Measurements from ENCODE around the gene SHC2. TPM values are rescaled to one million over a fixed set of nuclear protein-coding genes. Genes with fewer than 3 reads are reported as not detected.

SHC2 gene
- total and polyA plus RNA-seq, 2 of the 8 experiments (the other 6 are each of a cell fraction or from before 2014, with no cell fraction given), result 4.4 to 7.3 TPM

DNA sequence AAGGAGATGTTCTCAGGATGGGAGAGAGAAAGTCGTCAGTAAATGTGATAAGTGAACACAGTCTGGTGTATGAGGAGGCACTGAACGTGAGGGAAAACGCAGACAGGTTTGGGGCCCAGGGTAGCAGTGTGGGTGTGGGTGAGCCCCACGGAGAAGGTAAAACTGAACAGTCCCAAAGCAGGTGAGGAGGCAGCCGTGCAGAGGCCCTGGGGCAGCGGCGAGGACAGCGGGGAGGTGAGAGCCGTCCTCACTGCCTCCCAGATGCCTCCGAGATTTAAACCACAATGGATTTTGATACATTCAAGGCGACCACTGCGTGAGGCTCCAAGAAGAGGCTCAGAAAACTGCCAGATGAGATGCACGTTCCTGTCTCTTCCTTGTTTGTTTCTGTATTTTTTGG lies 14.5 kb upstream of the SHC2 start:
- DNase-seq (ENCODE audit: low read depth in 1 of 2, low spot score in 2 of 2) (no peak), FAIRE-seq (no peak)
- Histone ChIP-seq H3K23ac (ENCODE audit: insufficient read length) (no peak overlapping the region), H3K56ac (replicated peaks; ENCODE audit: insufficient read length, low read depth, low read length) (no peak overlapping the region), H2BK20ac (ENCODE audit: low read length) (no peak overlapping the region), H3K79me1 (ENCODE audit: low read depth, low read length) (no peaks in the 10 kb centered on the region), H3K79me2 (ENCODE audit: control insufficient read depth in 1 of 2, insufficient read depth in 2 of 2, low read length in 2 of 2) (no peaks in the 10 kb centered on the region), H3K4ac (replicated peaks; ENCODE audit: insufficient read length, low read depth, low read length) (peak overlapping the region; percentile 4), H4K5ac (ENCODE audit: insufficient read length, low read depth, low read length) (no peak overlapping the region), H3K4me2 (ENCODE audit: insufficient read depth in 1 of 2, low read depth in 2 of 2, low read length in 2 of 2) (no peak overlapping the region), H2BK120ac (replicated peaks; ENCODE audit: low read depth, low read length) (no peak overlapping the region), H3K36me3 (ENCODE audit: control insufficient read depth in 2 of 4, insufficient read depth in 4 of 4, low read length in 3 of 4) (no peaks in the 10 kb centered on the region), H3K14ac (ENCODE audit: insufficient read length) (no peak overlapping the region), H2BK15ac (ENCODE audit: low read length) (no peak overlapping the region), H2BK12ac (ENCODE audit: low read depth, low read length) (no peak overlapping the region), H3K9me3 (ENCODE audit: insufficient read depth in 2 of 2, low read depth in 1 of 2, low read length in 1 of 2) (peaks cover 0 to under 1% of the 10 kb centered on the region in 2 experiments; a peak in 2 of 4 replicates), H4K20me1 (replicated peaks in 1 of 2; ENCODE audit: control insufficient read depth in 1 of 2, insufficient read depth in 2 of 2, low read length in 2 of 2) (no peaks in the 10 kb centered on the region), H4K91ac (replicated peaks; ENCODE audit: insufficient read length, low read length) (no peak overlapping the region), H3K9ac (replicated peaks in 1 of 4; ENCODE audit: extremely low read depth in 1 of 4, low read depth in 3 of 4, low read length in 3 of 4) (no peak overlapping the region), H4K8ac (ENCODE audit: extremely low read depth, insufficient read depth, low read length) (no peak overlapping the region), H2AFZ (ENCODE audit: low read length) (no peak overlapping the region), H3K4me1 (replicated peaks in 1 of 4; ENCODE audit: control insufficient read depth in 3 of 4, insufficient read depth in 4 of 4, low read length in 3 of 4) (peaks cover 0 to 4% (median 0%) of the 10 kb centered on the region in 4 experiments; a peak in 2 of 7 replicates), H3K4me3 (ENCODE audit: extremely low read depth in 1 of 4, insufficient read depth in 2 of 4, low read depth in 3 of 4, low read length in 4 of 4) (no peak overlapping the region), H3K18ac (ENCODE audit: extremely low read depth, low read length) (no peak overlapping the region), H3K27ac (ENCODE audit: low read depth, low read length) (no peak overlapping the region), H3K27me3 (replicated peaks in 1 of 4; ENCODE audit: control insufficient read depth in 3 of 4, extremely low read depth in 1 of 4, insufficient read depth in 3 of 4, low read length in 3 of 4) (no peaks in the 10 kb centered on the region), H3K23me2 (ENCODE audit: low read depth, low read length) (no peaks in the 10 kb centered on the region; the same call in 1 of the 2 replicates), H2AK5ac (ENCODE audit: low read depth, low read length) (no peak overlapping the region), H2BK5ac (ENCODE audit: low read depth, low read length) (no peak overlapping the region)
- WGBS, 2 experiments (ENCODE audit: extremely low coverage in 1 of 2, insufficient coverage in 1 of 2, insufficient read length in 1 of 2, insufficient replicate concordance in 2 of 2, low coverage in 1 of 2, low lambda C conversion rate in 2 of 2, missing lambda C conversion rate in 1 of 2), result 90% methylated on average over 13 of the region's 13 CpGs; no CpG with 5 or more reads in 1 of the 2 experiments
- ChIA-PET CTCF (ENCODE audit: partially characterized antibody) (interaction anchor here (0.9 to 1.0 kb wide), 2 partner anchors 10 to 36 kb away, joined by 3 read pairs; no protein-coding TSS in a partner anchor), POLR2A (ENCODE audit: partially characterized antibody) (interaction anchor here (1.6 kb wide), 1 partner anchor 14 kb away, joined by 3 read pairs; no protein-coding TSS in a partner anchor)
- TF ChIP-seq GTF2F1 (IDR thresholded peaks at IDR 0.05; ENCODE audit: borderline replicate concordance, low read depth, low read length) (no peak), TBP (IDR thresholded peaks at IDR 0.05; ENCODE audit: low read depth, low read length) (no peak), BACH1 (IDR thresholded peaks at IDR 0.05; ENCODE audit: low read length) (no peak), SRF (IDR thresholded peaks at IDR 0.05; ENCODE audit: low read depth, low read length) (no peak), KDM5A (IDR thresholded peaks at IDR 0.05; ENCODE audit: low read length) (no peak), TAF1 (IDR thresholded peaks at IDR 0.05; ENCODE audit: low read depth, low read length) (no peak), EP300 (IDR thresholded peaks at IDR 0.05; ENCODE audit: borderline replicate concordance in 1 of 2, low read depth in 2 of 2, low read length in 2 of 2) (no peak), CHD2 (IDR thresholded peaks at IDR 0.05; ENCODE audit: low read length) (no peak), CEBPB (IDR thresholded peaks at IDR 0.05; ENCODE audit: low read depth, low read length) (no peak), SP4 (IDR thresholded peaks at IDR 0.05; ENCODE audit: low read length) (no peak), PHF8 (conservative IDR thresholded peaks at IDR 0.05; ENCODE audit: low read depth, low read length) (no peak)

Data from H1 (cell line).